K562 (cell line): ENCODE data around the gene ACTG2. TPM values are rescaled to one million over a fixed set of nuclear protein-coding genes. Genes with fewer than 3 reads are reported as not detected.

Experiments used
- ATF1 ChIP-seq, 2 experiments: fragments of 450-650 bp in 1 of 2; IDR thresholded peaks; 2 replicates each; pipeline ENCODE4 v1.6.1; 2016; ENCODE audit warnings: missing compliant biosample characterization in 1 of 2, missing genetic modification characterization in 1 of 2
- GATA2 ChIP-seq: sonication (generic); formaldehyde crosslinking; IDR thresholded peaks from 2 replicates; pipeline ENCODE4 v1.4.0; 2020; ENCODE audit warnings: mild to moderate bottlenecking, missing genetic modification reagents
- HLTF ChIP-seq: fragments of 450-650 bp; IDR thresholded peaks from 2 replicates; pipeline ENCODE4 v1.6.1; 2016
- MEF2A ChIP-seq: IDR thresholded peaks from 2 replicates; pipeline ENCODE4 v1.6.1; 2011; ENCODE audit warnings: low read depth, mild to moderate bottlenecking, low read length, moderate library complexity; ENCODE audit not compliant: control insufficient read depth
- MEIS2 ChIP-seq: fragments of 450-650 bp; IDR thresholded peaks from 2 replicates; pipeline ENCODE4 v1.6.1; 2014; ENCODE audit warnings: mild to moderate bottlenecking; ENCODE audit not compliant: partially characterized antibody
- NCOA2 ChIP-seq, 2 experiments: fragments of 450-650 bp; IDR thresholded peaks; 2 replicates each; pipeline ENCODE4 v1.6.1; 2018; ENCODE audit warnings: mild to moderate bottlenecking in 2 of 2, moderate library complexity in 1 of 2; ENCODE audit not compliant: partially characterized antibody in 2 of 2
- NR3C1 ChIP-seq: sonication (generic); formaldehyde crosslinking; IDR thresholded peaks from 2 replicates; pipeline ENCODE4 v1.8.1; 2022; ENCODE audit warnings: missing genetic modification reagents
- PKNOX1 ChIP-seq: fragments of 450-650 bp; IDR thresholded peaks from 2 replicates; pipeline ENCODE4 v1.6.1; 2016
- SMARCA5 ChIP-seq: fragments of 450-650 bp; IDR thresholded peaks from 2 replicates; pipeline ENCODE4 v1.6.1; 2016
- SNAPC5 ChIP-seq: fragments of 250-450 bp; sonication (Bioruptor Pico); IDR thresholded peaks from 2 replicates; pipeline ENCODE4 v1.8.0; 2021; ENCODE audit warnings: moderate library complexity, mild to moderate bottlenecking, inconsistent platforms
- TRIM24 ChIP-seq, 2 experiments: fragments of 450-650 bp; IDR thresholded peaks; 2 replicates each; pipeline ENCODE4 v1.6.1; 2016
- ZNF707 ChIP-seq: fragments of 250-450 bp; sonication (Bioruptor Pico); conservative IDR thresholded peaks from 2 replicates; pipeline ENCODE4 v1.8.0; 2022; ENCODE audit warnings: inconsistent platforms, mild to moderate bottlenecking, moderate library complexity
- polyA plus RNA-seq, 8 experiments: library from polyadenylated mRNA; depleted of rRNA in 4 of 8; stranded (reverse) in 5 of 8; unstranded in 3 of 8; fragments of >200 nt; fragmentation: Nextera tagmentation in 2 of 8; fragmentation: Illumina TruSeq in 1 of 8; extraction: Ambion mirVana in 2 of 8; extraction: Trizol in 1 of 8; gene quantifications; 2 replicates each; pipeline versions ENCODE4 v1.2.1 to v1.2.3, GENCODE V29; 2011 to 2014; ENCODE audit warnings: inconsistent platforms in 1 of 8, missing spikeins in 1 of 8
- total RNA-seq, 7 experiments: library from RNA; depleted of rRNA in 6 of 7; stranded (reverse); fragments of >200 nt in 6 of 7; fragmentation: Illumina TruSeq in 2 of 7; extraction: Trizol in 2 of 7; gene quantifications; 2 replicates each; pipeline versions ENCODE4 v1.2.1 to v1.2.3, GENCODE V29; 2011 to 2021; ENCODE audit warnings: low replicate concordance in 1 of 7

ACTG2 gene
- total and polyA plus RNA-seq, 9 of the 15 experiments (the other 6 are each of a cell fraction or from before 2014, with no cell fraction given) = 0.06 to 0.60 TPM; not detected in 7

- no peak for TF ChIP-seq SNAPC5 (CRISPR knock-in tag)
- TF ChIP-seq SMARCA5 = no peak
- no peak for TF ChIP-seq PKNOX1
- no peak for TF ChIP-seq GATA2 (CRISPR knock-in tag)
- no peak for TF ChIP-seq MEF2A
- TF ChIP-seq HLTF = no peak
- no peak for TF ChIP-seq NCOA2 (IDR thresholded peaks at IDR 0.05; ENCODE audit: partially characterized antibody in 2 of 2)
- TF ChIP-seq NR3C1 (CRISPR knock-in tag) = no peak
- TF ChIP-seq MEIS2 = no peak
- no peak for TF ChIP-seq ATF1 (CRISPR knock-in tag; IDR thresholded peaks at IDR 0.05)
- peak; percentile 73 for TF ChIP-seq ATF1 (tag; IDR thresholded peaks at IDR 0.05)
- TF ChIP-seq TRIM24 (IDR thresholded peaks at IDR 0.05) = no peak
- TF ChIP-seq ZNF707 (CRISPR knock-in tag) = no peak
These were observed 18.9 kb downstream of the ACTG2 start (continued) for GRCh38 chr2:73911548-73912208.
